AG04449 (cell line): ENCODE measurements around the gene TPST2.

ENCODE experiments used
- CTCF ChIA-PET: fragments of 350-600 bp; formaldehyde crosslinking; extraction: SDS; loops from one replicate; lab custom pipeline; 2021; ENCODE audit warnings: antibody characterized with exemption; lab: Yijun Ruan, JAX
- POLR2A ChIA-PET: fragments of 400-600, 350-600 bp; formaldehyde crosslinking; extraction: SDS; loops from one replicate; lab custom pipeline; 2020; ENCODE audit warnings: antibody characterized with exemption, inconsistent platforms; lab: Yijun Ruan, JAX
- DNase-seq: peaks from one replicate; pipeline ENCODE4 v3.0.0-alpha.2; 2010; ENCODE audit warnings: low read depth, low spot score
- H3K4me3 ChIP-seq: 2 replicates; pipeline ENCODE4 v1.5.1; 2011; ENCODE audit warnings: low read depth, mild to moderate bottlenecking, control low read depth, low read length
- TF ChIP-seq, protein P1 (sequence below): IDR thresholded peaks from one replicate; pipeline ENCODE4 v1.5.1; 2011; ENCODE audit warnings: mild to moderate bottlenecking, moderate library complexity, low read length, control low read depth, inconsistent platforms; ENCODE audit not compliant: insufficient read depth; ENCODE audit errors: missing control alignments

The TPST2 gene

DNA sequence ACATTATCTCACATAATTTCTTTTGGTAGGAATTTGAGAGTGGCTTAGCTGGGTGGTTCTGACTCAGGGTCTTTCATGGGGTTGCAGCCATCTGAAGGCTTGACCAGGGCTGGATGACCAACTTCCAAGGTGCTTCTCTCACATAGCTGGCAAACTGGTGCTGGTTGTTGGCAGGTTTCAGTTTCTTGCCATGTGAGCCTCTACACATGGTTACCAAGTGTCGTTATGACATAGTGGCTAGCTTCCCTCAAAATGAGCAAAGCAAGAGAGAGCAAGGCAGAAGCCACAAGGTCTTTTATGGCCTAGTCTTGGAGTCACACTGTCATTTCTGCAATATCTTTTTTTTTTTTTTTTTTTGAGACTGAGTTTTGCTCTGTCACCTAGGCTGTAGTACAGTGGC, 73.4 kb downstream of the TPST2 start:
- ChIA-PET CTCF (interaction anchor here (1.1 to 6.3 kb wide), 2 partner anchors 14 to 152 kb away, joined by 4 to 39 read pairs; no protein-coding TSS in a partner anchor), POLR2A (interaction anchor here (0.7 kb wide), 1 partner anchor 32 kb away, joined by 3 read pairs; the partner anchor contains the start of genes HPS4 and SRRD)
- no peak for DNase-seq
- no peak overlapping the region for H3K4me3 ChIP-seq
- TF ChIP-seq, protein P1, sequence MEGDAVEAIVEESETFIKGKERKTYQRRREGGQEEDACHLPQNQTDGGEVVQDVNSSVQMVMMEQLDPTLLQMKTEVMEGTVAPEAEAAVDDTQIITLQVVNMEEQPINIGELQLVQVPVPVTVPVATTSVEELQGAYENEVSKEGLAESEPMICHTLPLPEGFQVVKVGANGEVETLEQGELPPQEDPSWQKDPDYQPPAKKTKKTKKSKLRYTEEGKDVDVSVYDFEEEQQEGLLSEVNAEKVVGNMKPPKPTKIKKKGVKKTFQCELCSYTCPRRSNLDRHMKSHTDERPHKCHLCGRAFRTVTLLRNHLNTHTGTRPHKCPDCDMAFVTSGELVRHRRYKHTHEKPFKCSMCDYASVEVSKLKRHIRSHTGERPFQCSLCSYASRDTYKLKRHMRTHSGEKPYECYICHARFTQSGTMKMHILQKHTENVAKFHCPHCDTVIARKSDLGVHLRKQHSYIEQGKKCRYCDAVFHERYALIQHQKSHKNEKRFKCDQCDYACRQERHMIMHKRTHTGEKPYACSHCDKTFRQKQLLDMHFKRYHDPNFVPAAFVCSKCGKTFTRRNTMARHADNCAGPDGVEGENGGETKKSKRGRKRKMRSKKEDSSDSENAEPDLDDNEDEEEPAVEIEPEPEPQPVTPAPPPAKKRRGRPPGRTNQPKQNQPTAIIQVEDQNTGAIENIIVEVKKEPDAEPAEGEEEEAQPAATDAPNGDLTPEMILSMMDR, result no peak

DNA sequence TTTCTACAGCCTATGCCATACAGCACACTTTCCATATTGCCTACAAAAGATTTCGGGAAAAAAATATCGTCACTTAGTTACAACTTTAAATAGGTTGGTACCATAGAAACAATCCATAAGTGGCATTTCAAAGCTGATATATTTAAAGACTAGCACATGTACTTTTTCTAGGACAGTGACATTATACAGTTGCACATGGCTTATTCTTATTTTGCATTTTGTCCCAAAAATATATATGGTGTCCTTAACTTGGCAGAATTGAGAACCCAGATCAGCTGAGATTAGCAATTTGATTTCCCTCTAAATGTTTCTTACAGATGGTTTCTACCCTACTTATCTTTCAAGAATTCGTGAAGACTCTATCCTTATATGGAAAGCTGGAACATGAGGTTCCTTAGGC, 74.0 kb downstream of the TPST2 start:
- POLR2A ChIA-PET, result interaction anchor here (0.7 kb wide), 1 partner anchor 32 kb away, joined by 3 read pairs; the partner anchor contains the start of genes HPS4 and SRRD
- TF ChIP-seq, protein P1, result no peak
- DNase-seq, result no peak
- CTCF ChIA-PET, result interaction anchor here (1.1 to 6.3 kb wide), 2 partner anchors 13 to 151 kb away, joined by 4 to 39 read pairs; no protein-coding TSS in a partner anchor
- no peak overlapping the region for H3K4me3 ChIP-seq

DNA sequence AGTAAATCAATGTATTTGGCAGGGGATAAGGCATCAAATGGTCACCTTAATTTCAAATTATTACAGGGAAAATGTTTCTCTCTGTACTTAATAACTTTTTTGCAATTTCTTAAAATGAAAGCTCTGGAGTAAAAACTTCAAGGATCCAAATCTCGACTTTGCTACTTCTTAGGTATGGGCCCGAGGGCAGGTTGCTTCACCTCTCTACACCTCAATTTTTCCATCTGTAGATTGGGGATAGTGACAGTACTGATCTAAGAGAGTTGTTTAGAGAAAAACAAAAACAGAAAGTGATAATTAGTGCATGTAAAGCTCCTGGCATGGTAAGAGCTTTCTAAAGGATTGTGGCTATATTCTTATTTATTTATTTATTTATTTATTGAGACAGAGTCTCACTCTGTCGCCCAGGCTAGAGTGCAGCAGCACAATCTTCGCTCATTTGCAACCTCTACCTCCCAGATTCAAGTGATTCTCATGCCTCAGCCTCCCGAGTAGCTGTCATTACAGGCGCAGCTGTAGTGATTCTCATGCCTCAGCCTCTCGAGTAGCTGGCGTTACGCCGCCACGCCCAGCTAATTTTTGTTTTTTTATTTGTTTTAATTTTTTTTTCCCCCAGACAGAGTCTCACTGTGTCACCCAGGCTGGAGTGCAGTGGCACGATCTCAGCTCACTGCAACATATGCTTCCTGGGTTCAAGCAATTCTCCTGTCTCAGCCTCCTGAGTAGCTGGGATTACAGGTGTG, 75.3 kb downstream of the TPST2 start:
- CTCF ChIA-PET, result interaction anchor here (0.8 to 6.3 kb wide), 2 partner anchors 12 to 150 kb away, joined by 3 to 39 read pairs; no protein-coding TSS in a partner anchor
- TF ChIP-seq, protein P1, result no peak
- no peak for DNase-seq
- no peak overlapping the region for H3K4me3 ChIP-seq
- POLR2A ChIA-PET, result interaction anchor here (1.1 kb wide), 1 partner anchor 158 kb away, joined by 3 read pairs; no protein-coding TSS in a partner anchor

DNA sequence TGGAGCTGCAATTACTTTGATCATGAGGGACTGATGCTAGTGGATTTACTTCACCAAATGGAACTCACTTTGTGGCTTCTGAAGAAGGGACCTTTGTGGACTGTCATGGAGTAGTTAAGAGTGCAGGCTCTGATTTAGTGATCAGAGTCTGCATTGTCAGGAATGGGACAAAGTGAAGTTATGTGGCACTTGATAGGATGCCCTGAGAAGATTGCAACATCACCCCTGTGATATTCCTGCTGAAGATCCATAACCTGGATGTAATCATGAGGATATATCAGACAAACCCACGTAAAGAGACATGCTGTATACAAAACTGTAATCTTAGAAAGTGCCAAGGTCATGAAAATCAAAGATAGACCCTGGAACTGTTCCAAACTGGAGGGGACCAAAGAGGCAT, 76.1 kb downstream of the TPST2 start:
- CTCF ChIA-PET, result interaction anchor here (0.7 to 6.3 kb wide), 4 partner anchors 8 to 151 kb away, joined by 3 to 39 read pairs (median 4); no protein-coding TSS in a partner anchor
- POLR2A ChIA-PET, result interaction anchor here (1.1 kb wide), 1 partner anchor 159 kb away, joined by 3 read pairs; no protein-coding TSS in a partner anchor
- H3K4me3 ChIP-seq, result peak overlapping the region; percentile 100; the same call in 1 of the 2 replicates
- TF ChIP-seq, protein P1, result no peak
- no peak for DNase-seq

DNA sequence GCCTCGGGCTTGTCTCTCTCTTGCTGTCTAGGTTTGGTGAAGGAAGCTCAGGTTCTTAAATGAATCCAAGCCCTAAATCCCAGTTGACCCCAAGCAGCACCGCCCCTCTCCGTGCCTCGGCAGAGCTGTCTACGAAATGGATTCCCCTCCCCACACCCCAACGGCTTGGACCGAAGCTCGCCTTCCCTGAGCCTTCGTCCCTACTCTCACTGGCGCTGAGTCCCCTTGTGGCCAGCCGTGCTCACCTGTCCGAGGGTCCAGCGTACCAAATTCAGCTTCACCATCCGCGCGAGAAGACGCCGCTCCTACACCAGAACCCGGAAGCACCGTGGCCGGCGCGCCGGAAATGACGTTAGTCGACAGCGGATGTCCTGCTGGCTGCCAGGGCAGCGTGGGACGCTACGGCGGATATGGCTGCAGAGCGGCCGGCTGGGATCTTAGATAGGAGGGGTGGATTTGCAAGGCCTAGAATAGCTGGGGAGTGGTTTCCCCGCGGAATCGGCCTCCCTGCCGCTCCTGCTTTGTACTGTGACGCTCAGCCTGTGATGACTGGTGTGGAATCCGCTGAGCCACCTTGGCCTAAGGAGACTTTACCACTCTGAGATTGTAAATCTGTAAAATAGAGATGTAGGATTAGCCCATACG, 77.7 kb downstream of the TPST2 start, which contains the start of gene TFIP11:
Gene TFIP11, minus strand, starts transcription at position 325 of the 645 bp plus-strand sequence. CDS start 2,201 bp downstream, outside the sequence.
- CTCF ChIA-PET, result interaction anchor here (0.6 to 6.3 kb wide), 4 partner anchors 9 to 154 kb away, joined by 3 to 39 read pairs (median 7); partner anchors contain the start of genes HPS4 and SRRD

More for the DNA sequence above, 77.7 kb downstream of the TPST2 start, which contains the start of gene TFIP11:
- DNase-seq, result peak; percentile 37
- H3K4me3 ChIP-seq, result peak within 1 kb of the TSS; percentile 100
- TF ChIP-seq, protein P1, result no peak
- POLR2A ChIA-PET, result interaction anchor here (0.7 kb wide), 1 partner anchor 154 kb away, joined by 3 read pairs; no protein-coding TSS in a partner anchor
